Ovary (tissue), 10 donors: ENCODE measurements around the gene IFNA8. TPM values are rescaled to one million over a fixed set of nuclear protein-coding genes. Genes with fewer than 3 reads are reported as not detected.
"Not testable (repeated sequence)": the region's sequence is repeated elsewhere in the genome, so short reads cannot be mapped to it uniquely, and the experiment has no call there.

Experiments
- DNase-seq, 5 donors: peaks; one replicate each; pipeline ENCODE4 v3.0.0-alpha.2; 2019 to 2020
- H3K27ac ChIP-seq, 2 donors: fragments of 200-600 bp; one replicate each; pipeline versions ENCODE4 v1.5.1 to v1.8.0; 2019 to 2022
- H3K27me3 ChIP-seq: fragments of 200-600 bp; one replicate; pipeline ENCODE4 v1.8.0; 2022
- H3K36me3 ChIP-seq: fragments of 200-600 bp; sonication (generic); one replicate; pipeline ENCODE4 v1.5.1; 2019
- H3K4me1 ChIP-seq: one replicate; pipeline ENCODE4 v1.8.1; 2013; ENCODE audit warnings: mild to moderate bottlenecking, moderate library complexity; ENCODE audit not compliant: insufficient read depth
- H3K4me3 ChIP-seq: fragments of 200-600 bp; sonication (generic); one replicate; pipeline ENCODE4 v1.5.1; 2017
- H3K9me3 ChIP-seq, 2 donors: fragments of 200-600 bp in 1 of 2; sonication (generic) in 1 of 2; one replicate each; pipeline versions ENCODE4 v1.5.1 to v1.8.1; 2013 to 2019; ENCODE audit warnings: mild to moderate bottlenecking in 1 of 2, moderate library complexity in 1 of 2
- CTCF ChIP-seq, 3 donors: fragments of 450-650 bp in 2 of 3; fragments of 200-600 bp in 1 of 3; IDR thresholded peaks; one replicate each; pipeline versions ENCODE4 v1.5.1 to v1.8.0; 2016 to 2022; ENCODE audit warnings: antibody characterized with exemption in 3 of 3, mild to moderate bottlenecking in 1 of 3
- EP300 ChIP-seq: sonication (generic); formaldehyde crosslinking; IDR thresholded peaks from one replicate; pipeline ENCODE4 v1.6.1; 2017; ENCODE audit warnings: antibody characterized with exemption
- POLR2A ChIP-seq: fragments of 450-650 bp; IDR thresholded peaks from one replicate; pipeline ENCODE4 v1.6.1; 2017; ENCODE audit warnings: antibody characterized with exemption, mild to moderate bottlenecking, moderate library complexity
- WGBS, 3 donors: extraction: QIAGEN DNeasy Blood & Tissue Kit in 1 of 3; methylation state at CpG; one replicate each; pipeline versions ENCODE4 v1.1.5 to v1.1.7; 2013 to 2017; 5-methylcytosine and 5-hydroxymethylcytosine counted together
- intact Hi-C, 4 donors: fragments of 100-400 bp; cut with DNase I; formaldehyde crosslinking; loops; one replicate each; pipeline versions ENCODE4 v1.11.0 to v1.15.1; 2022 to 2023
- long read RNA-seq, 3 donors: library from polyadenylated mRNA in 2 of 3; unstranded in 2 of 3; transcript quantifications; one replicate each; pipeline ENCODE4 v2.0.0 and lab custom pipeline, GENCODE V29; 2021 to 2026
- polyA plus RNA-seq, 2 donors: library from polyadenylated mRNA; stranded (reverse); fragments of 200-250 nt in 1 of 2; fragments of 350-450 nt in 1 of 2; fragmentation: Illumina TruSeq in 1 of 2; extraction: RNeasy Lipid Tissue Mini Kit (QIAGEN cat#74804) in 1 of 2; gene quantifications; one replicate each; pipeline ENCODE4 v1.2.3, GENCODE V29; 2013 to 2014
- total RNA-seq, 7 donors: library from RNA; depleted of rRNA in 2 of 7; stranded (reverse); fragments of >200 nt in 2 of 7; fragmentation: NEBNext Ultra II Directional in 3 of 7; extraction: Animal tissue kit (Norgen Biotek cat#: 25700) in 3 of 7; gene quantifications; one replicate each; pipeline versions ENCODE4 v1.1.0 to v1.2.4, GENCODE V29; 2016 to 2023
- donor health status: DM: no; HTN: no; CAD: no; lungs with moderate emphysema.
- donor health status: DM: no; HTN: no; CAD: no.
- donor health status: Bipolar disorder and iron deficiency.
- donor health status: DM: yes; HTN: yes; CAD: no.
- donor health status: DM: no; HTN: no; CAD: no.
- donor health status: DM: yes; HTN: yes; CAD: no.

The IFNA8 gene
- total RNA-seq (not detected), polyA plus RNA-seq (not detected)
- long read RNA-seq, donor 1, result 0 reads
- long read RNA-seq, donor 2, result 0 reads
- long read RNA-seq, donor 3, result 0 reads

DNA sequence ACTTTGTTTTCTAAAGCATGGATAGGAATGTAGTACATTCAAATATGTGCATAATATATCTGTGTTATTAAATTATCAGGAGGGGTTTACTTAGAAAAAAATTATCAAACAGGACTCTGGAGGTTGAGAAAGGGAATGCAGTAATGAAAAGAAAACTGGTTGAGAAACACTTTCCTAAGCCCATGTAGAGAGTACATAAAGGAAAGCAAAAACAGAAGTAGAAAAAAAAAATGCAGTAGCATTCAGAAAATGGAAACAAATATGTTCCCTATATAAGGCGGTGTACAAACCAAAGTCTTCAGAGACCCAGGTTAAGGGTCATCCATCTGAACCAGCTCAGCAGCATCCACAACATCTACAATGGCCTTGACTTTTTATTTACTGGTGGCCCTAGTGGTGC is at the start of gene IFNA8:
Gene IFNA8 (plus strand): TSS at position 301 of the 400 bp plus-strand sequence. CDS start 60 bp downstream, at position 361.
- intact Hi-C loops, result loop anchor here in 1 of 4 donors (5.0 kb wide), 1 partner anchor 657 kb away; no protein-coding TSS in a partner anchor
- no peaks in the 10 kb centered on the region for H3K4me1 ChIP-seq
- no peak within 1 kb of the TSS for H3K27ac ChIP-seq
- no peak within 1 kb of the TSS for H3K4me3 ChIP-seq
- no peak for DNase-seq
- H3K9me3 ChIP-seq, result no peaks in the 10 kb centered on the region
- WGBS, 3 donors, result 88 to 90% (median 89%) methylated on average over 1 of the region's 1 CpG
- H3K27me3 ChIP-seq, result no peaks in the 10 kb centered on the region
- no peak for TF ChIP-seq CTCF (IDR thresholded peaks at IDR 0.05)
- TF ChIP-seq EP300, result no peak
- TF ChIP-seq POLR2A, result no peak
- no peaks in the 10 kb centered on the region for H3K36me3 ChIP-seq

GRCh38 chr9:21362287-21362686 is 46.6 kb upstream of the IFNA8 start:
- H3K27ac ChIP-seq, result no peak overlapping the region
- H3K4me3 ChIP-seq, result no peak overlapping the region
- H3K4me1 ChIP-seq, result no peaks in the 10 kb centered on the region
- H3K9me3 ChIP-seq, result no peaks in the 10 kb centered on the region
- intact Hi-C loops, result no loop called here
- 89 to 94% (median 94%) methylated on average over 8 of the region's 8 CpGs for WGBS, 3 donors
- no peak for TF ChIP-seq EP300
- no peak for TF ChIP-seq POLR2A
- H3K27me3 ChIP-seq, result no peaks in the 10 kb centered on the region
- no peak for DNase-seq
- no peaks in the 10 kb centered on the region for H3K36me3 ChIP-seq

- H3K9me3 ChIP-seq, H3K4me1 ChIP-seq, H3K27me3 ChIP-seq, H3K36me3 ChIP-seq, DNase-seq, H3K4me3 ChIP-seq, H3K27ac ChIP-seq, intact Hi-C loops: not testable (repeated sequence)
- 99 to 100% (median 100%) methylated on average over 1 to 2 of the region's 2 CpGs for WGBS, 3 donors
Measured at GRCh38 chr9:21367169-21367568, 41.7 kb upstream of the IFNA8 start.

- intact Hi-C loops, result no loop called here
- Histone ChIP-seq H3K27me3 (peaks cover 2% of the 10 kb centered on the region), H3K4me1 (no peaks in the 10 kb centered on the region), H3K36me3 (no peaks in the 10 kb centered on the region), H3K4me3 (no peak within 1 kb of the TSS), H3K9me3 (no peaks in the 10 kb centered on the region), H3K27ac (no peak within 1 kb of the TSS)
- WGBS, 3 donors, result 86 to 94% (median 88%) methylated on average over 3 of the region's 3 CpGs
- no peak for TF ChIP-seq POLR2A
- TF ChIP-seq CTCF (IDR thresholded peaks at IDR 0.05), result no peak
- no peak for TF ChIP-seq EP300
- no peak for DNase-seq
Measured at GRCh38 chr9:21367957-21368356, 41.0 kb upstream of the IFNA8 start, which contains the start of gene IFNA13. Gene IFNA13 (minus strand): TSS chr9:21368057. CDS start chr9:21368010, 47 bp downstream.

- DNase-seq, intact Hi-C loops, H3K27me3 ChIP-seq, H3K4me3 ChIP-seq, H3K36me3 ChIP-seq, H3K9me3 ChIP-seq, H3K27ac ChIP-seq, H3K4me1 ChIP-seq: not testable (repeated sequence)
- WGBS, 3 donors, result 69 to 73% (median 72%) methylated on average over 4 of the region's 4 CpGs
Measured at GRCh38 chr9:21371467-21371866, 37.5 kb upstream of the IFNA8 start.

- no peak overlapping the region for H3K27ac ChIP-seq
- intact Hi-C loops, result no loop called here
- 56 to 62% (median 57%) methylated on average over 5 of the region's 5 CpGs for WGBS, 3 donors
- H3K9me3 ChIP-seq, result no peaks in the 10 kb centered on the region
- no peaks in the 10 kb centered on the region for H3K36me3 ChIP-seq
- no peak for DNase-seq
- H3K27me3 ChIP-seq, result no peaks in the 10 kb centered on the region
- H3K4me1 ChIP-seq, result no peaks in the 10 kb centered on the region
- no peak overlapping the region for H3K4me3 ChIP-seq
- TF ChIP-seq CTCF (IDR thresholded peaks at IDR 0.05) (no peak), EP300 (no peak), POLR2A (no peak)
Measured at GRCh38 chr9:21381448-21382339, 27.2 kb upstream of the IFNA8 start.
